ENCODE data around the gene EPN2.

DNA sequence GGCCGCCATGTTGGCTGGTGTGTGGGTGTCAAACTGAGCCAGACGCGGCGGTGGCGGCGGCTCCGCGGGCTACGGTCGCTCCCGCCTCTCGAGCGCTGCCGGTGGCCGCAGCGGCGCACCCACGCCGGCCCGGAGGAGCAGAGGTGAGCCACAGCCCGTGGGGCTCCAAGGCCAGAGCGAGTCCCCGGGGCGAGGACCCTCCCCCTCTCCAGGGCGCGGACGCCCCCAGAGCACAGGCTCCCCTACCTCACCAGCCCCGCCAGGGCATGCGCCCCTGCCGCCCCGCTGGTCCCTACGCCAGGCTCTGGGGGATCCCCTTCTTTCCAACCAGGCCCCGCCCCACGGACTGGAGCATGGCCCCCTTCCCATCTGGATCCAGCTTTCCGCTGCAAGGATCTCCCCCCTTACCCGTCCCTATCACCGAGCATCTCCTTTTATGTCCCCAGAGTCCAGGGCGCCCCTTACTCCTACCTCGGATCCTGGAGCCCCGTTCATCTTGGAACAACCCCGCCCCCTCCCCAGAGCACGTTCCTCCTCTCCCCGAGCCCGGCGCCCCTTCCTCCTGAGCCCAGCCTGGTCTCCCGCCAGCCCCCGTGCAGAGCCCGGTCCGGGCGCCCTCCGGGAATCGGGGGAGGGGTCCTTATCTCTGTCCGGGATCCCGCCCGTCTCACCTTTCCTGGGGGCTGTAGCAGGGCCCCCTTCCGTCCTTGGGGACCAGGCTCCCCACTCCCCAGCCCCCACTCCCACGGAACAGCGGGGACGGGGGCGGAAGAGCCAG is 412 bp downstream of the EPN2 start:
- no peak for TF ChIP-seq ZNF384 (IDR thresholded peaks at IDR 0.05)
- no peak for TF ChIP-seq SUZ12 (IDR thresholded peaks at IDR 0.05)
